Measurements from ENCODE around the gene NPR3.

DNA sequence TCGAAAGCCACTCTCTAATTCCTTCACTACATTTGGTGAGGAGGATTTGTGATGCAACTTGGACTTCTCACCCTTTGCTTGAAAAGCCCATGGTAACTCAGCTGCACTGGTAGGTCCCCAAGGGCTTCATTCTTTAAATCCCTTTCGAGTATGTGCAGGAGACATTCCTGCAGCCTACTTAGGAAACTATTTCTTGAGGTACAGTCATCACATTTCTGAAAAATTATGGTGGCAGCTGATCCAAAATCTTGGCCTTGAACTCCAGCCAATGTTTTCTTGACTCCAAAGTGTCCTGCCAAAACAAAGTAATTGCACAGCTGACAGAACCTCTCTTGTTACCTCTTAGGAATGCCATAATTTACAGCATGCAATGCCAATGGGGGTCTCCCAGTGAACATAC, 99.7 kb downstream of the NPR3 start:
- TF ChIP-seq, protein P1, sequence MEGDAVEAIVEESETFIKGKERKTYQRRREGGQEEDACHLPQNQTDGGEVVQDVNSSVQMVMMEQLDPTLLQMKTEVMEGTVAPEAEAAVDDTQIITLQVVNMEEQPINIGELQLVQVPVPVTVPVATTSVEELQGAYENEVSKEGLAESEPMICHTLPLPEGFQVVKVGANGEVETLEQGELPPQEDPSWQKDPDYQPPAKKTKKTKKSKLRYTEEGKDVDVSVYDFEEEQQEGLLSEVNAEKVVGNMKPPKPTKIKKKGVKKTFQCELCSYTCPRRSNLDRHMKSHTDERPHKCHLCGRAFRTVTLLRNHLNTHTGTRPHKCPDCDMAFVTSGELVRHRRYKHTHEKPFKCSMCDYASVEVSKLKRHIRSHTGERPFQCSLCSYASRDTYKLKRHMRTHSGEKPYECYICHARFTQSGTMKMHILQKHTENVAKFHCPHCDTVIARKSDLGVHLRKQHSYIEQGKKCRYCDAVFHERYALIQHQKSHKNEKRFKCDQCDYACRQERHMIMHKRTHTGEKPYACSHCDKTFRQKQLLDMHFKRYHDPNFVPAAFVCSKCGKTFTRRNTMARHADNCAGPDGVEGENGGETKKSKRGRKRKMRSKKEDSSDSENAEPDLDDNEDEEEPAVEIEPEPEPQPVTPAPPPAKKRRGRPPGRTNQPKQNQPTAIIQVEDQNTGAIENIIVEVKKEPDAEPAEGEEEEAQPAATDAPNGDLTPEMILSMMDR (conservative IDR thresholded peaks at IDR 0.05; ENCODE audit: low read depth in 2 of 2) = no peak
- no peak for TF ChIP-seq EZH2 (IDR thresholded peaks at IDR 0.05; ENCODE audit: low read depth, unreplicated experiment)
- TF ChIP-seq POLR2AphosphoS5 (IDR thresholded peaks at IDR 0.05; ENCODE audit: low read depth) = no peak
- no peak for TF ChIP-seq ZNF331 (CRISPR knock-in tag; IDR thresholded peaks at IDR 0.05; ENCODE audit: low read depth)
- TF ChIP-seq, protein P2, sequence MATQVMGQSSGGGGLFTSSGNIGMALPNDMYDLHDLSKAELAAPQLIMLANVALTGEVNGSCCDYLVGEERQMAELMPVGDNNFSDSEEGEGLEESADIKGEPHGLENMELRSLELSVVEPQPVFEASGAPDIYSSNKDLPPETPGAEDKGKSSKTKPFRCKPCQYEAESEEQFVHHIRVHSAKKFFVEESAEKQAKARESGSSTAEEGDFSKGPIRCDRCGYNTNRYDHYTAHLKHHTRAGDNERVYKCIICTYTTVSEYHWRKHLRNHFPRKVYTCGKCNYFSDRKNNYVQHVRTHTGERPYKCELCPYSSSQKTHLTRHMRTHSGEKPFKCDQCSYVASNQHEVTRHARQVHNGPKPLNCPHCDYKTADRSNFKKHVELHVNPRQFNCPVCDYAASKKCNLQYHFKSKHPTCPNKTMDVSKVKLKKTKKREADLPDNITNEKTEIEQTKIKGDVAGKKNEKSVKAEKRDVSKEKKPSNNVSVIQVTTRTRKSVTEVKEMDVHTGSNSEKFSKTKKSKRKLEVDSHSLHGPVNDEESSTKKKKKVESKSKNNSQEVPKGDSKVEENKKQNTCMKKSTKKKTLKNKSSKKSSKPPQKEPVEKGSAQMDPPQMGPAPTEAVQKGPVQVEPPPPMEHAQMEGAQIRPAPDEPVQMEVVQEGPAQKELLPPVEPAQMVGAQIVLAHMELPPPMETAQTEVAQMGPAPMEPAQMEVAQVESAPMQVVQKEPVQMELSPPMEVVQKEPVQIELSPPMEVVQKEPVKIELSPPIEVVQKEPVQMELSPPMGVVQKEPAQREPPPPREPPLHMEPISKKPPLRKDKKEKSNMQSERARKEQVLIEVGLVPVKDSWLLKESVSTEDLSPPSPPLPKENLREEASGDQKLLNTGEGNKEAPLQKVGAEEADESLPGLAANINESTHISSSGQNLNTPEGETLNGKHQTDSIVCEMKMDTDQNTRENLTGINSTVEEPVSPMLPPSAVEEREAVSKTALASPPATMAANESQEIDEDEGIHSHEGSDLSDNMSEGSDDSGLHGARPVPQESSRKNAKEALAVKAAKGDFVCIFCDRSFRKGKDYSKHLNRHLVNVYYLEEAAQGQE (IDR thresholded peaks at IDR 0.05; ENCODE audit: unreplicated experiment) = no peak
- TF ChIP-seq CREB1 (CRISPR knock-in tag; IDR thresholded peaks at IDR 0.05; ENCODE audit: low read depth) = no peak
- TF ChIP-seq NANOG (IDR thresholded peaks at IDR 0.05; ENCODE audit: borderline replicate concordance) = no peak
- TF ChIP-seq JUNB (IDR thresholded peaks at IDR 0.05; ENCODE audit: unreplicated experiment) = no peak
- TF ChIP-seq STAT1 (IDR thresholded peaks at IDR 0.05; ENCODE audit: unreplicated experiment) = no peak
- no peak for TF ChIP-seq EZH2phosphoT487 (IDR thresholded peaks at IDR 0.05; ENCODE audit: unreplicated experiment)
- TF ChIP-seq ZNF114 (CRISPR knock-in tag; IDR thresholded peaks at IDR 0.05) = no peak
- TF ChIP-seq, protein P3, sequence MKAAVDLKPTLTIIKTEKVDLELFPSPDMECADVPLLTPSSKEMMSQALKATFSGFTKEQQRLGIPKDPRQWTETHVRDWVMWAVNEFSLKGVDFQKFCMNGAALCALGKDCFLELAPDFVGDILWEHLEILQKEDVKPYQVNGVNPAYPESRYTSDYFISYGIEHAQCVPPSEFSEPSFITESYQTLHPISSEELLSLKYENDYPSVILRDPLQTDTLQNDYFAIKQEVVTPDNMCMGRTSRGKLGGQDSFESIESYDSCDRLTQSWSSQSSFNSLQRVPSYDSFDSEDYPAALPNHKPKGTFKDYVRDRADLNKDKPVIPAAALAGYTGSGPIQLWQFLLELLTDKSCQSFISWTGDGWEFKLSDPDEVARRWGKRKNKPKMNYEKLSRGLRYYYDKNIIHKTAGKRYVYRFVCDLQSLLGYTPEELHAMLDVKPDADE (IDR thresholded peaks at IDR 0.05) = no peak
- TF ChIP-seq, protein P4, sequence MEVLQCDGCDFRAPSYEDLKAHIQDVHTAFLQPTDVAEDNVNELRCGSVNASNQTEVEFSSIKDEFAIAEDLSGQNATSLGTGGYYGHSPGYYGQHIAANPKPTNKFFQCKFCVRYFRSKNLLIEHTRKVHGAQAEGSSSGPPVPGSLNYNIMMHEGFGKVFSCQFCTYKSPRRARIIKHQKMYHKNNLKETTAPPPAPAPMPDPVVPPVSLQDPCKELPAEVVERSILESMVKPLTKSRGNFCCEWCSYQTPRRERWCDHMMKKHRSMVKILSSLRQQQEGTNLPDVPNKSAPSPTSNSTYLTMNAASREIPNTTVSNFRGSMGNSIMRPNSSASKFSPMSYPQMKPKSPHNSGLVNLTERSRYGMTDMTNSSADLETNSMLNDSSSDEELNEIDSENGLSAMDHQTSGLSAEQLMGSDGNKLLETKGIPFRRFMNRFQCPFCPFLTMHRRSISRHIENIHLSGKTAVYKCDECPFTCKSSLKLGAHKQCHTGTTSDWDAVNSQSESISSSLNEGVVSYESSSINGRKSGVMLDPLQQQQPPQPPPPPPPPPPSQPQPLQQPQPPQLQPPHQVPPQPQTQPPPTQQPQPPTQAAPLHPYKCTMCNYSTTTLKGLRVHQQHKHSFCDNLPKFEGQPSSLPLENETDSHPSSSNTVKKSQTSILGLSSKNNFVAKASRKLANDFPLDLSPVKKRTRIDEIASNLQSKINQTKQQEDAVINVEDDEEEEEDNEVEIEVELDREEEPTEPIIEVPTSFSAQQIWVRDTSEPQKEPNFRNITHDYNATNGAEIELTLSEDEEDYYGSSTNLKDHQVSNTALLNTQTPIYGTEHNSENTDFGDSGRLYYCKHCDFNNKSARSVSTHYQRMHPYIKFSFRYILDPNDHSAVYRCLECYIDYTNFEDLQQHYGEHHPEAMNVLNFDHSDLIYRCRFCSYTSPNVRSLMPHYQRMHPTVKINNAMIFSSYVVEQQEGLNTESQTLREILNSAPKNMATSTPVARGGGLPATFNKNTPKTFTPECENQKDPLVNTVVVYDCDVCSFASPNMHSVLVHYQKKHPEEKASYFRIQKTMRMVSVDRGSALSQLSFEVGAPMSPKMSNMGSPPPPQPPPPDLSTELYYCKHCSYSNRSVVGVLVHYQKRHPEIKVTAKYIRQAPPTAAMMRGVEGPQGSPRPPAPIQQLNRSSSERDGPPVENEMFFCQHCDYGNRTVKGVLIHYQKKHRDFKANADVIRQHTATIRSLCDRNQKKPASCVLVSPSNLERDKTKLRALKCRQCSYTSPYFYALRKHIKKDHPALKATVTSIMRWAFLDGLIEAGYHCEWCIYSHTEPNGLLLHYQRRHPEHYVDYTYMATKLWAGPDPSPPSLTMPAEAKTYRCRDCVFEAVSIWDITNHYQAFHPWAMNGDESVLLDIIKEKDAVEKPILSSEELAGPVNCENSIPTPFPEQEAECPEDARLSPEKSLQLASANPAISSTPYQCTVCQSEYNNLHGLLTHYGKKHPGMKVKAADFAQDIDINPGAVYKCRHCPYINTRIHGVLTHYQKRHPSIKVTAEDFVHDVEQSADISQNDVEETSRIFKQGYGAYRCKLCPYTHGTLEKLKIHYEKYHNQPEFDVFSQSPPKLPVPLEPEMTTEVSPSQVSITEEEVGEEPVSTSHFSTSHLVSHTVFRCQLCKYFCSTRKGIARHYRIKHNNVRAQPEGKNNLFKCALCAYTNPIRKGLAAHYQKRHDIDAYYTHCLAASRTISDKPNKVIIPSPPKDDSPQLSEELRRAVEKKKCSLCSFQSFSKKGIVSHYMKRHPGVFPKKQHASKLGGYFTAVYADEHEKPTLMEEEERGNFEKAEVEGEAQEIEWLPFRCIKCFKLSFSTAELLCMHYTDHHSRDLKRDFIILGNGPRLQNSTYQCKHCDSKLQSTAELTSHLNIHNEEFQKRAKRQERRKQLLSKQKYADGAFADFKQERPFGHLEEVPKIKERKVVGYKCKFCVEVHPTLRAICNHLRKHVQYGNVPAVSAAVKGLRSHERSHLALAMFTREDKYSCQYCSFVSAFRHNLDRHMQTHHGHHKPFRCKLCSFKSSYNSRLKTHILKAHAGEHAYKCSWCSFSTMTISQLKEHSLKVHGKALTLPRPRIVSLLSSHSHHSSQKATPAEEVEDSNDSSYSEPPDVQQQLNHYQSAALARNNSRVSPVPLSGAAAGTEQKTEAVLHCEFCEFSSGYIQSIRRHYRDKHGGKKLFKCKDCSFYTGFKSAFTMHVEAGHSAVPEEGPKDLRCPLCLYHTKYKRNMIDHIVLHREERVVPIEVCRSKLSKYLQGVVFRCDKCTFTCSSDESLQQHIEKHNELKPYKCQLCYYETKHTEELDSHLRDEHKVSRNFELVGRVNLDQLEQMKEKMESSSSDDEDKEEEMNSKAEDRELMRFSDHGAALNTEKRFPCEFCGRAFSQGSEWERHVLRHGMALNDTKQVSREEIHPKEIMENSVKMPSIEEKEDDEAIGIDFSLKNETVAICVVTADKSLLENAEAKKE (CRISPR knock-in tag; IDR thresholded peaks at IDR 0.05) = no peak

Measured in GM23338 (cell line).